NCI-H748 (cell line): ENCODE results near the gene SRXN1.
"Not testable (repeated sequence)": the region's sequence is repeated elsewhere in the genome, so short reads cannot be mapped to it uniquely, and the experiment has no call there.

ENCODE experiments used
- DNase-seq: peaks from one replicate; lab custom pipeline; 2025; ENCODE audit not compliant: unreplicated experiment; lab: John Stamatoyannopoulos, UW

The SRXN1 gene

GRCh38 chr20:653110-653589, at the start of gene SRXN1:
Gene SRXN1, minus strand, starts transcription at chr20:653200. Its CDS starts 15 bp downstream, at chr20:653185.
- peak; percentile 87 for DNase-seq

GRCh38 chr20:701401-702129, 48.6 kb upstream of the SRXN1 start:
- no peak for DNase-seq

- no peak for DNase-seq
Measured at GRCh38 chr20:699811-700338, 46.9 kb upstream of the SRXN1 start.

- no peak for DNase-seq
Measured at GRCh38 chr20:699342-699741, 46.3 kb upstream of the SRXN1 start.

DNA sequence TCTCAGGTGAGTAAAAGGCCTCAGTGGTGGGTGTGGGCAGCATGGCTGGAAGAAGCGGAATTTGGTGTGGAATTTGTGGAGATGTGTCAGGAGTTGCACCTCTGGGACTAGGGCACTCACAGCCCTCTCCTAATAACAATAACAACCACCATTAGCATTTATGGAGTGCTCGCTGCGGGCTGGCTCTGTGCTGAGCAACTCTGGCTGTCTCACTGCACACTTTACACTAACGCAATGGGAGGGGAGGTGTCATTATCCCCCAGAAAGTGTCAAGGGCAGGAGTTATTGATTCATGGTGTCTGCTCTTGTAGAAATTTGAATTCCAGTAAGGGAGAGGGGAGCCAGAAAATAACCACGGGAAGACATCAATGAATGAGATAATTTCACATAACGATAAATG, 45.3 kb upstream of the SRXN1 start:
- DNase-seq: no peak

GRCh38 chr20:697826-698225, 44.8 kb upstream of the SRXN1 start:
- DNase-seq: no peak

- no peak for DNase-seq
Measured at GRCh38 chr20:695165-695866, 42.3 kb upstream of the SRXN1 start.

- DNase-seq: no peak
Measured at GRCh38 chr20:694496-694895, 41.5 kb upstream of the SRXN1 start.

- not testable (repeated sequence) for DNase-seq
Measured at GRCh38 chr20:693786-694185, 40.8 kb upstream of the SRXN1 start.

- DNase-seq: no peak
Measured at GRCh38 chr20:692044-692443, 39.0 kb upstream of the SRXN1 start.

DNA sequence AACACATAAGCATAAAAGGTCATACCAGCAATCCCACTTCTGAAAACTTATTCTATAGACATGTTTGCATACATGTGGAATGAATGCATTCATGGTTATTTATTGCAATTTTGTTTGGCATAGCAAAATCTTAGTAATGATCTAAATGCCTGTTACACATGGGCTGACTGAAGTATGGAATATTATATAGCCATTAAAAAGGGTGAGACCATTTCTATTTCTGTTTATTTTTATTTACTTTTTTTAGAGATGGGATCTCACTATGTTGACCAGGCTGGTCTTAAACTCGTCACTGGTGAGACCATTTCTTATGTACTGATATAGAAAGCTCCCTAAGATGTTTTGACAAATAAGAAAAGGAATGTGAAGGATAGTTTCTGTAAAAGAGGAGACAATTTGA, 36.9 kb upstream of the SRXN1 start:
- no peak for DNase-seq

DNA sequence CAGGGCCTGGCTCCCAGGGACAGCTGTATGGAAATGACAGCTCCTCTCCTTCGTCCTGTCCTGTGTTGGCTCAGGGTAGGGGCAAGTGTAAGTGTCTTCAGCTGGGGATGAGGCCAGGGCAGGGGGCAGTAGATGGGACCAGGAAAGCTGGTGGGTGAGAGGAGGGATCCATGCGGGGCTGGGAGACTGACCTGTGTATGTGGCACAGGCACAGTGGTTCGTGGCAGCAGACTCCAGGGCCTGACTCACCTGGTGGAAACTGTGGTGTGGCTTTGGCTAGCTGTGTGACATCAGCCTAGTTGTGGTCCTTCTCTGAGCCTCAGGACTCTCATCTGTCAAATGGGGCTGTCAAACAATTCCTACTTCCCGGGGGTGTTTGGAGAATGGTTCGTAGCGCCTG, 36.3 kb upstream of the SRXN1 start:
- no peak for DNase-seq

- no peak for DNase-seq
Measured at GRCh38 chr20:688809-689212, 35.8 kb upstream of the SRXN1 start.

- no peak for DNase-seq
Measured at GRCh38 chr20:687468-688203, 34.6 kb upstream of the SRXN1 start.

DNA sequence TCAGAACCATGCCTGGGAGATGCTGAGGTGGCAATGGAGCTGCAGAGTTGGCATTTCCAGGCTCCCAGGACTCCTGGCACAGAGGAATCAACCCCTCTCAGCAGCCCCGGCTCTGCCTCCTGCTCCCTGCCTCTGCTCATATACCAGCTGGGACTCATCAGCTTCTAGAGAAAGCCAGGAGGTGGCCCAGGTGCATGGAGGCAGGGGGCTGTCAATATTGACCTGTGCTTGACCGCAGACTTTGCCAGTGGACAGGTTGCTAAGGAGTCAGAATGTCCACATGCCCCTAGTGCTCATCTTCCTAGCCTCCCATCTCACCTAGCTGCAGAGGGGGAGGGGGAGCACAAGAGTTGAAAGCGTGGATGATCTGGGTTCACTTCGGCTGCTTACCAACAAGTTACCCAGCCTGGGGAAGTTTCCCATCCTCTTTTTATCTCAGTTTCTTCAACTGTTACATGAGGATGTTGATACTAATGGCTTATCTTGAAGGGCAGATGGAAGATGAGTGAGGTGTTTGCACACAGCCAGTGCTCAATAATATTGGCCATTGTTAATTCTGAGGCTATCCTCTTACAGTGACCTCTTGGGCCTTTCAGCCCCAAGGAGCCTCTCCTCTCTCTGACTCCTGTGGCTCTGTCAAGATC, 31.8 kb upstream of the SRXN1 start:
- DNase-seq: no peak

GRCh38 chr20:682123-682522, 29.1 kb upstream of the SRXN1 start:
- DNase-seq: no peak

DNA sequence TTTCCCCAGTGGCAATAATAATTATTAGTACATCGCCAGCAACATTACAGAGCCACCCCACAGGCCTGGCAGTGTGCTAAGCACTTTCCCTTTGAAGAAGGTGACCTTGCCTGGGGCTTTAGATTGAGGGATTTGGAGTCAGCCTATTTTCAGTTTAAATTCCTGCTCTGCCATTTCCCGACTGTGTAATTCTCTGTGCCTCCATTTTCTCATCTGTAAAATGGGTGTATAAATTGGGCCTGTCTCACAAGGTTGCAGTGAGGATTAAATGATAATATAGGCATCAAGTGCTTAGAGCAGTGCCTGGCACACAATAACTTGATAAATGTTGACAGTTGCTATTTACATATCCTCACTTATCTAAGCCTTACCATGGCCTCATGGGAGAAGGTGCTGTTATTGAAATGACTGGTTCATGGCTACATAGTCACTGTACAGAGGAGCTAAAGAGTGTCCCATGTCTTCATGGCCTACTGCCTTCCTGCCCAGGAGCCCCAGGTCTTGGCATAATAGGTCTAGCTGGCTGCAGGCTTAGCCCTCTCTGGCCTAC, 27.7 kb upstream of the SRXN1 start:
- DNase-seq: no peak

GRCh38 chr20:677957-678356, 25.0 kb upstream of the SRXN1 start:
- no peak for DNase-seq

GRCh38 chr20:676967-677366, 24.0 kb upstream of the SRXN1 start:
- DNase-seq: no peak

DNA sequence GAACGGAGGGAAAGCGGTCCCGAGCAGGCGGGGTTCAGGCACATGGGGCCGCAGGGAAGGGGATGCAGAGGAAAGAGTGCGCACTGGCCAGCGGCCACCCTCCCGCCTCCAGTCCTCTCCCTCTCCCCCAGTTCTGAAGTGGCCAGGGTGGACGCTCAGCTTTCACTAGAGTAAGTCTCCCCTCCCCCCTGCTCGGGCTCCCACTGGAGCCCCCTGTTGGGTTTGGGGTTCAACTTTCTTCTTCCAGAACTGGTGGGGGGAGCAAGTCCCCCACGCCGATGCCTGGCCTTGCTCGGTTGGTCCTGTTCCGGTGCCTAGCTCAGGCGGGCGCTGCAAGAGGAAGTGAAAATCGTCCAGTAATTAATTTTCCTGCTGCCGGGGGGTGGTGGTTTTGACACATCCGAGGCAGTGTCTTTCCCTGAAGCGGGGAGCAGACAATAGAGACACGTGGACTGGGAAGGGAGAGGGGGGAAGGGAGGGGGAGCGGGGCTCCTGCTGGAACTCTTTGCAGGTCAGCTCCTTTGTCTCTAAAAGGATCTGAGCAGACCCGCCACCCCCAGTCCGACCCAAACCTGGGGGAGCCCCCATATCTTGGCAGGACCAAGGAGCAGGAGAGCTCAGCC, 23.4 kb upstream of the SRXN1 start:
- peak; percentile 69 for DNase-seq
